WTC11 (cell line): ENCODE results near the gene CPPED1.

Experiments
- ESRRA ChIP-seq: sonication (generic); formaldehyde crosslinking; IDR thresholded peaks from 2 replicates; pipeline ENCODE4 v1.8.1; 2022; ENCODE audit warnings: mild to moderate bottlenecking, missing genetic modification reagents, borderline replicate concordance
- ETV6 ChIP-seq: sonication (generic); formaldehyde crosslinking; IDR thresholded peaks from 2 replicates; pipeline ENCODE4 v1.8.1; 2022; ENCODE audit warnings: mild to moderate bottlenecking, missing genetic modification reagents
- NR3C1 ChIP-seq: sonication (generic); formaldehyde crosslinking; conservative IDR thresholded peaks from 2 replicates; pipeline ENCODE4 v1.8.1; 2023; ENCODE audit warnings: low read depth, mild to moderate bottlenecking, missing genetic modification reagents
- SMAD3 ChIP-seq: sonication (generic); formaldehyde crosslinking; IDR thresholded peaks from 2 replicates; pipeline ENCODE4 v1.8.0; 2022; ENCODE audit warnings: missing genetic modification reagents, mild to moderate bottlenecking, borderline replicate concordance
- SP1 ChIP-seq: sonication (generic); formaldehyde crosslinking; conservative IDR thresholded peaks from 2 replicates; pipeline ENCODE4 v1.8.1; 2022; ENCODE audit warnings: missing genetic modification reagents
- TF ChIP-seq, protein P1 (sequence below): sonication (generic); formaldehyde crosslinking; IDR thresholded peaks from 2 replicates; pipeline ENCODE4 v1.8.0; 2023; ENCODE audit warnings: missing genetic modification reagents
- TF ChIP-seq, protein P2 (sequence below): fragments of 200-600 bp; IDR thresholded peaks from 2 replicates; pipeline ENCODE4 v1.8.0; 2022; ENCODE audit warnings: antibody characterized with exemption
- TF ChIP-seq, protein P3 (sequence below): sonication (generic); formaldehyde crosslinking; IDR thresholded peaks from 2 replicates; pipeline ENCODE4 v1.8.1; 2023; ENCODE audit warnings: mild to moderate bottlenecking, missing genetic modification reagents
- TF ChIP-seq, protein P4 (sequence below): sonication (generic); formaldehyde crosslinking; conservative IDR thresholded peaks from 2 replicates; pipeline ENCODE4 v1.8.1; 2023; ENCODE audit warnings: mild to moderate bottlenecking, low read depth, missing genetic modification reagents, moderate library complexity
- TF ChIP-seq, protein P5 (sequence below): sonication (generic); formaldehyde crosslinking; IDR thresholded peaks from 2 replicates; pipeline ENCODE4 v1.8.0; 2022; ENCODE audit warnings: mild to moderate bottlenecking, missing genetic modification reagents
- TF ChIP-seq, protein P6 (sequence below): sonication (generic); formaldehyde crosslinking; IDR thresholded peaks from 2 replicates; pipeline ENCODE4 v1.8.1; 2023; ENCODE audit warnings: mild to moderate bottlenecking, missing genetic modification reagents
- TF ChIP-seq, protein P7 (sequence below): fragments of 250-450 bp; sonication (Bioruptor Pico); IDR thresholded peaks from 2 replicates; pipeline ENCODE4 v2.1.2; 2022; ENCODE audit warnings: mild to moderate bottlenecking, moderate library complexity

DNA sequence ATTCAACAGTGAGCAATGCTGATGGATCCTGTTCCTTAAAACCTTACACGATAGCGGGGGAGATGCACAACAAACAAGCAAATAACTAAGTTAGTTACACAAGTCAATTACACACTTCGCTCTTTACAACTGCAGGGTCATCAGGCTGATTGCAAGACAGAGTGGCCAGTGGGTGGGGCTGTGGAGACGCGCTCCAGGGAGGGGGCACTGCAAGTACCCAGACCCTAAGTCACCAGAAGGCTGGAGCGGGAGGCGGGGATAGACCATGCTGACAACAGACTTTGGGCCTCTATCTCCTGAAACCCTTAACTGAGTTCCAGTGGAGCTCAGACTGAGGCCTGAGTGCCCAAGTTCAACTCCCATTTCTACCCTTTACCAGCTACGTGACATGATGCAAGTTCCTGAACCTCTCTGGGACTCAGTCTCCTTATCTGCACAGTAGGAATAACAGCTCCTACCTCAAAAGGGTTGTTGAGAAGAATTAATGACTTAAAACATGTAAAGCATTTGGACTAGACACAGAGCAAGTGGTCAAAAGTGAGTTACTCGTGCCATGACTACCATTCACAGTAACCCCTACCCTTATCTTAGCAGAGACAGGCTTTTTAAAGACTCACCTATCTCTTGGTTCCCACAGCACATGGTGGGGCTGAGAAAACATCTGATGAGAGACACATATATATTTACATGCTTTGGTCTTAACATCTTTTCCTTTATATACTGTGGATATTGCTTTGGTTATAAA lies 10.4 kb downstream of the CPPED1 start:
- TF ChIP-seq, protein P1, sequence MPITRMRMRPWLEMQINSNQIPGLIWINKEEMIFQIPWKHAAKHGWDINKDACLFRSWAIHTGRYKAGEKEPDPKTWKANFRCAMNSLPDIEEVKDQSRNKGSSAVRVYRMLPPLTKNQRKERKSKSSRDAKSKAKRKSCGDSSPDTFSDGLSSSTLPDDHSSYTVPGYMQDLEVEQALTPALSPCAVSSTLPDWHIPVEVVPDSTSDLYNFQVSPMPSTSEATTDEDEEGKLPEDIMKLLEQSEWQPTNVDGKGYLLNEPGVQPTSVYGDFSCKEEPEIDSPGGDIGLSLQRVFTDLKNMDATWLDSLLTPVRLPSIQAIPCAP (CRISPR knock-in tag), result no peak
- TF ChIP-seq, protein P2, sequence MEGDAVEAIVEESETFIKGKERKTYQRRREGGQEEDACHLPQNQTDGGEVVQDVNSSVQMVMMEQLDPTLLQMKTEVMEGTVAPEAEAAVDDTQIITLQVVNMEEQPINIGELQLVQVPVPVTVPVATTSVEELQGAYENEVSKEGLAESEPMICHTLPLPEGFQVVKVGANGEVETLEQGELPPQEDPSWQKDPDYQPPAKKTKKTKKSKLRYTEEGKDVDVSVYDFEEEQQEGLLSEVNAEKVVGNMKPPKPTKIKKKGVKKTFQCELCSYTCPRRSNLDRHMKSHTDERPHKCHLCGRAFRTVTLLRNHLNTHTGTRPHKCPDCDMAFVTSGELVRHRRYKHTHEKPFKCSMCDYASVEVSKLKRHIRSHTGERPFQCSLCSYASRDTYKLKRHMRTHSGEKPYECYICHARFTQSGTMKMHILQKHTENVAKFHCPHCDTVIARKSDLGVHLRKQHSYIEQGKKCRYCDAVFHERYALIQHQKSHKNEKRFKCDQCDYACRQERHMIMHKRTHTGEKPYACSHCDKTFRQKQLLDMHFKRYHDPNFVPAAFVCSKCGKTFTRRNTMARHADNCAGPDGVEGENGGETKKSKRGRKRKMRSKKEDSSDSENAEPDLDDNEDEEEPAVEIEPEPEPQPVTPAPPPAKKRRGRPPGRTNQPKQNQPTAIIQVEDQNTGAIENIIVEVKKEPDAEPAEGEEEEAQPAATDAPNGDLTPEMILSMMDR, result no peak
- TF ChIP-seq ESRRA (CRISPR knock-in tag), result no peak
- TF ChIP-seq SMAD3 (CRISPR knock-in tag), result no peak
- TF ChIP-seq, protein P3, sequence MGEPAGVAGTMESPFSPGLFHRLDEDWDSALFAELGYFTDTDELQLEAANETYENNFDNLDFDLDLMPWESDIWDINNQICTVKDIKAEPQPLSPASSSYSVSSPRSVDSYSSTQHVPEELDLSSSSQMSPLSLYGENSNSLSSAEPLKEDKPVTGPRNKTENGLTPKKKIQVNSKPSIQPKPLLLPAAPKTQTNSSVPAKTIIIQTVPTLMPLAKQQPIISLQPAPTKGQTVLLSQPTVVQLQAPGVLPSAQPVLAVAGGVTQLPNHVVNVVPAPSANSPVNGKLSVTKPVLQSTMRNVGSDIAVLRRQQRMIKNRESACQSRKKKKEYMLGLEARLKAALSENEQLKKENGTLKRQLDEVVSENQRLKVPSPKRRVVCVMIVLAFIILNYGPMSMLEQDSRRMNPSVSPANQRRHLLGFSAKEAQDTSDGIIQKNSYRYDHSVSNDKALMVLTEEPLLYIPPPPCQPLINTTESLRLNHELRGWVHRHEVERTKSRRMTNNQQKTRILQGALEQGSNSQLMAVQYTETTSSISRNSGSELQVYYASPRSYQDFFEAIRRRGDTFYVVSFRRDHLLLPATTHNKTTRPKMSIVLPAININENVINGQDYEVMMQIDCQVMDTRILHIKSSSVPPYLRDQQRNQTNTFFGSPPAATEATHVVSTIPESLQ (CRISPR knock-in tag), result no peak
- TF ChIP-seq ETV6 (CRISPR knock-in tag), result no peak
- TF ChIP-seq, protein P4, sequence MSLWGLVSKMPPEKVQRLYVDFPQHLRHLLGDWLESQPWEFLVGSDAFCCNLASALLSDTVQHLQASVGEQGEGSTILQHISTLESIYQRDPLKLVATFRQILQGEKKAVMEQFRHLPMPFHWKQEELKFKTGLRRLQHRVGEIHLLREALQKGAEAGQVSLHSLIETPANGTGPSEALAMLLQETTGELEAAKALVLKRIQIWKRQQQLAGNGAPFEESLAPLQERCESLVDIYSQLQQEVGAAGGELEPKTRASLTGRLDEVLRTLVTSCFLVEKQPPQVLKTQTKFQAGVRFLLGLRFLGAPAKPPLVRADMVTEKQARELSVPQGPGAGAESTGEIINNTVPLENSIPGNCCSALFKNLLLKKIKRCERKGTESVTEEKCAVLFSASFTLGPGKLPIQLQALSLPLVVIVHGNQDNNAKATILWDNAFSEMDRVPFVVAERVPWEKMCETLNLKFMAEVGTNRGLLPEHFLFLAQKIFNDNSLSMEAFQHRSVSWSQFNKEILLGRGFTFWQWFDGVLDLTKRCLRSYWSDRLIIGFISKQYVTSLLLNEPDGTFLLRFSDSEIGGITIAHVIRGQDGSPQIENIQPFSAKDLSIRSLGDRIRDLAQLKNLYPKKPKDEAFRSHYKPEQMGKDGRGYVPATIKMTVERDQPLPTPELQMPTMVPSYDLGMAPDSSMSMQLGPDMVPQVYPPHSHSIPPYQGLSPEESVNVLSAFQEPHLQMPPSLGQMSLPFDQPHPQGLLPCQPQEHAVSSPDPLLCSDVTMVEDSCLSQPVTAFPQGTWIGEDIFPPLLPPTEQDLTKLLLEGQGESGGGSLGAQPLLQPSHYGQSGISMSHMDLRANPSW (CRISPR knock-in tag), result no peak
- TF ChIP-seq NR3C1 (CRISPR knock-in tag), result no peak
- TF ChIP-seq, protein P5, sequence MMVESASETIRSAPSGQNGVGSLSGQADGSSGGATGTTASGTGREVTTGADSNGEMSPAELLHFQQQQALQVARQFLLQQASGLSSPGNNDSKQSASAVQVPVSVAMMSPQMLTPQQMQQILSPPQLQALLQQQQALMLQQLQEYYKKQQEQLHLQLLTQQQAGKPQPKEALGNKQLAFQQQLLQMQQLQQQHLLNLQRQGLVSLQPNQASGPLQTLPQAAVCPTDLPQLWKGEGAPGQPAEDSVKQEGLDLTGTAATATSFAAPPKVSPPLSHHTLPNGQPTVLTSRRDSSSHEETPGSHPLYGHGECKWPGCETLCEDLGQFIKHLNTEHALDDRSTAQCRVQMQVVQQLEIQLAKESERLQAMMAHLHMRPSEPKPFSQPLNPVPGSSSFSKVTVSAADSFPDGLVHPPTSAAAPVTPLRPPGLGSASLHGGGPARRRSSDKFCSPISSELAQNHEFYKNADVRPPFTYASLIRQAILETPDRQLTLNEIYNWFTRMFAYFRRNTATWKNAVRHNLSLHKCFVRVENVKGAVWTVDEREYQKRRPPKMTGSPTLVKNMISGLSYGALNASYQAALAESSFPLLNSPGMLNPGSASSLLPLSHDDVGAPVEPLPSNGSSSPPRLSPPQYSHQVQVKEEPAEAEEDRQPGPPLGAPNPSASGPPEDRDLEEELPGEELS, result no peak
- TF ChIP-seq, protein P6, sequence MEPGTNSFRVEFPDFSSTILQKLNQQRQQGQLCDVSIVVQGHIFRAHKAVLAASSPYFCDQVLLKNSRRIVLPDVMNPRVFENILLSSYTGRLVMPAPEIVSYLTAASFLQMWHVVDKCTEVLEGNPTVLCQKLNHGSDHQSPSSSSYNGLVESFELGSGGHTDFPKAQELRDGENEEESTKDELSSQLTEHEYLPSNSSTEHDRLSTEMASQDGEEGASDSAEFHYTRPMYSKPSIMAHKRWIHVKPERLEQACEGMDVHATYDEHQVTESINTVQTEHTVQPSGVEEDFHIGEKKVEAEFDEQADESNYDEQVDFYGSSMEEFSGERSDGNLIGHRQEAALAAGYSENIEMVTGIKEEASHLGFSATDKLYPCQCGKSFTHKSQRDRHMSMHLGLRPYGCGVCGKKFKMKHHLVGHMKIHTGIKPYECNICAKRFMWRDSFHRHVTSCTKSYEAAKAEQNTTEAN (CRISPR knock-in tag), result no peak
- no peak for TF ChIP-seq SP1
- TF ChIP-seq, protein P7, sequence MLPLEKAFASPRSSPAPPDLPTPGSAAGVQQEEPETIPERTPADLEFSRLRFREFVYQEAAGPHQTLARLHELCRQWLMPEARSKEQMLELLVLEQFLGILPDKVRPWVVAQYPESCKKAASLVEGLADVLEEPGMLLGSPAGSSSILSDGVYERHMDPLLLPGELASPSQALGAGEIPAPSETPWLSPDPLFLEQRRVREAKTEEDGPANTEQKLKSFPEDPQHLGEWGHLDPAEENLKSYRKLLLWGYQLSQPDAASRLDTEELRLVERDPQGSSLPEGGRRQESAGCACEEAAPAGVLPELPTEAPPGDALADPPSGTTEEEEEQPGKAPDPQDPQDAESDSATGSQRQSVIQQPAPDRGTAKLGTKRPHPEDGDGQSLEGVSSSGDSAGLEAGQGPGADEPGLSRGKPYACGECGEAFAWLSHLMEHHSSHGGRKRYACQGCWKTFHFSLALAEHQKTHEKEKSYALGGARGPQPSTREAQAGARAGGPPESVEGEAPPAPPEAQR (CRISPR knock-in tag), result no peak
